HAP-1 (cell line): ENCODE data around the gene COMT.

ENCODE experiments used
- DNase-seq, 2 experiments: peaks; one replicate each; pipeline ENCODE4 v3.0.0-alpha.2; 2016 to 2020; ENCODE audit warnings: low spot score in 2 of 2
- H3K27me3 ChIP-seq: fragments of 250-450 bp; sonication (Bioruptor Pico); 2 replicates; pipeline ENCODE4 v1.5.1; 2020; ENCODE audit warnings: low read depth, mild to moderate bottlenecking, moderate library complexity
- H3K36me3 ChIP-seq: fragments of 250-450 bp; sonication (Bioruptor Pico); replicated peaks from 2 replicates; pipeline ENCODE4 v1.5.1; 2020; ENCODE audit warnings: mild to moderate bottlenecking
- H3K4me1 ChIP-seq: fragments of 250-450 bp; sonication (Bioruptor Pico); 2 replicates; pipeline ENCODE4 v1.5.1; 2020; ENCODE audit warnings: mild to moderate bottlenecking
- H3K4me3 ChIP-seq: fragments of 250-450 bp; sonication (Bioruptor Pico); 2 replicates; pipeline ENCODE4 v1.5.1; 2020; ENCODE audit warnings: mild to moderate bottlenecking, moderate library complexity
- H3K9me3 ChIP-seq: fragments of 250-450 bp; sonication (Bioruptor Pico); 2 replicates; pipeline ENCODE4 v1.5.1; 2020; ENCODE audit warnings: mild to moderate bottlenecking, moderate library complexity
- in situ Hi-C: fragments of 300-500 bp; cut with MboI; formaldehyde crosslinking; loops from 3 replicates; pipeline ENCODE4 v1.14.3; 2020; ENCODE audit warnings: low sequenced_read_pairs, inconsistent platforms, mixed read lengths

COMT gene

DNA sequence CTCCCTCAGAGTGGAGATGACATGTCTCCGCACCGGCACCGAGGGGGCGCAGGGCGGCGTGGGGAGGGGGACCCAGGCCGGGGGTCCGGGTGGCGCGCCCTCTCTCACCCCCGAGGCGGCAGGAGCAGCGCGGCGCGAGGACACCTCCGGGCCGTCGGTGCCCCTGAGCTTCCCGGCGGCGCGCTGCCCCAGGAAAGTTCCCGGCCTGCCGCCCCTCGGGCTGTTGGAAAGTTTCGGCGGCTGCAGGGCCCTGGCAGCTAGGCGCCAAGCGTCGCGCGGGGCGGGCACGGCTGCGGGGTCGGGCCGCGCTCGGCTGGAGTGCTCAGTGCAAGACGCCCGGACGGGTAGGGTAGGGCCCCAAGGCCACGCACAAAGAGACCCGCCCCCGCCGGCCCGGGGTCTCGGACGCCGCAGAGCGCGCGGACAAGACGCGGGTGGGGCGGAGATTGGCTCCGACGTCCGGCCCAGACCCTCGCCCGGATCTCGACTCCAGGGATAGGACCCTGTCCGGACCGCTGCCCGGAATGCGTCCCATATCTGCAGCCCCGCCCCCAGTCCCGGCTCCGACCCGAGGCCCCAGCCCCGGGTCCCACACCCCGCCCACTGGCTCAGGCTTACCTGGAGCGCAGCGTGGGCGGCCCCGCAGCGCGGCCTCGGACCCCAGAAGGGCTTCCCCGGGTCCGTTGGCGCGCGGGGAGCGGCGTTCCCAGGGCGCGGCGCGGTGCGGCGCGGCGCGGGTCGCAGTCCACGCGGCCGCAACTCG, 74.6 kb downstream of the COMT start:
- in situ Hi-C loops: loop anchor here (10.0 kb wide), 1 partner anchor 59 kb away; no protein-coding TSS in a partner anchor
- H3K27me3 ChIP-seq: no peaks in the 10 kb centered on the region
- DNase-seq: peak; percentile 31 to 71
- peak overlapping the region; percentile 67 for H3K4me3 ChIP-seq
- no peaks in the 10 kb centered on the region for H3K36me3 ChIP-seq
- peaks cover 7% of the 10 kb centered on the region for H3K4me1 ChIP-seq
- no peaks in the 10 kb centered on the region; the same call in 1 of the 2 replicates for H3K9me3 ChIP-seq

DNA sequence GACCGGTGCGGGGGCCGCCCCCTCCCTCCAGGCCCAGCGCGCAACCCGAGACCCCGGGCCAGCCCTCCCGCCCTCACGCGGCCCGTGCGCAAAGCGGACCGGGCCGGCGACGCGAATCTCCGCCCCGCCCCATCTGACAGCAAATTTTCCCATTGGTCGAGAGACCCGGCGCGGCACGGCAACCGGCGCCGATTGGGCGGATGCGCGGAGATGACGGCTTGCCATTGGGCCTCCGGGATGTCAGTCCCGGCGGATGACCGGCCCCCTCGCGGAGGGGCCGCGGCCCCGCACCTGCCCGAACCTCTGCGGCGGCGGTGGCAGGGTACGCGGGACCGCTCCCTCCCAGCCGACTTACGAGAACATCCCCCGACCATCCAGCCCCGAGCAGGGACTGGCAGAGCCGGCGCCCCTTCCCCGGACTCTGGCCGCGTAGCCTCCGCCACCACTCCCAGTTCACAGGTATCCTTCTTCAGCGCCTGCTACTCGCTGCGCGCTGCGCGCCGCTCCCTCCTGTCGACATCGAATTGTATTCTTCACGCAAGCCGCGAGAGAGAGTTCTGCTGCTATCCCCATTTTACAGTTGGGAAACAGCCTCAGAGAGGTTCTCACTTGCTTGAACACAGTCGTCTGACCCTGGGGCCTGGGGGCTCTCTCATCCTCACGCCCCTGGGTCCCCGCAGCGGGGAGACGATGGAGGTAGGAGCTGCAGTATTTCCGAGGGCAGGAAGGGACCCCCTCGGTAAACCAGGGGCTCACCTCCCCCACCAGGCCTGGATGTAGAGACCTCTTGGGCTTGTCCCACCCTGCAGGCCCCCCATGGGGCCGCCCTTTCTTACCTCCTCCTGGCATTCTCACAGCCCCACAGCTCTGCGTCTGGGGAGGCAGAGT, 75.4 kb downstream of the COMT start, which contains the start of gene ARVCF:
Gene ARVCF (minus strand): TSS at position 90 of the 888 bp plus-strand sequence. CDS start 26,029 bp downstream, outside the sequence.
- Histone ChIP-seq H3K4me1 (peaks cover 10% of the 10 kb centered on the region), H3K27me3 (no peaks in the 10 kb centered on the region), H3K9me3 (no peaks in the 10 kb centered on the region; the same call in 1 of the 2 replicates), H3K36me3 (no peaks in the 10 kb centered on the region), H3K4me3 (peak within 1 kb of the TSS; percentile 67)
- peak; percentile 77 to 95 for DNase-seq
- in situ Hi-C loops: loop anchor here (10.0 kb wide), 1 partner anchor 58 kb away; no protein-coding TSS in a partner anchor

DNA sequence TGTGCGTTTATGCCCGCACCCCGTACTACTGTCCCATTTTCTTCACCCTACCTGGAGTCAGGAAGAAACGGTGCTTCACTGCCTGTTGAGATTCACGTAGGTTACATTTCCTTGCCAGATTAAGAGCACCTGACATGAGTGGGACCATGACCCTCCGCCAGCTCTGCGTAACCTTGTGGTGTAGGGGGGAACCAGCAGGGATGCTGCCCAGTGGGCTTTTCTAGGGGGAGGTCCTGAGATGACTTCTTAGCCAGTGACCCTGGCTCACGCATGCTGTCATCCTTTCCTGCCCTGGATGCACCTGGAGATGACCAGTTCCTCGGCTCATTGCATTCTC, 76.0 kb downstream of the COMT start:
- Histone ChIP-seq H3K4me1 (peaks cover 11% of the 10 kb centered on the region), H3K27me3 (no peaks in the 10 kb centered on the region), H3K36me3 (no peaks in the 10 kb centered on the region), H3K4me3 (peak overlapping the region; percentile 67), H3K9me3 (no peaks in the 10 kb centered on the region; the same call in 1 of the 2 replicates)
- DNase-seq: no peak
- in situ Hi-C loops: loop anchor here (10.0 kb wide), 1 partner anchor 57 kb away; no protein-coding TSS in a partner anchor

DNA sequence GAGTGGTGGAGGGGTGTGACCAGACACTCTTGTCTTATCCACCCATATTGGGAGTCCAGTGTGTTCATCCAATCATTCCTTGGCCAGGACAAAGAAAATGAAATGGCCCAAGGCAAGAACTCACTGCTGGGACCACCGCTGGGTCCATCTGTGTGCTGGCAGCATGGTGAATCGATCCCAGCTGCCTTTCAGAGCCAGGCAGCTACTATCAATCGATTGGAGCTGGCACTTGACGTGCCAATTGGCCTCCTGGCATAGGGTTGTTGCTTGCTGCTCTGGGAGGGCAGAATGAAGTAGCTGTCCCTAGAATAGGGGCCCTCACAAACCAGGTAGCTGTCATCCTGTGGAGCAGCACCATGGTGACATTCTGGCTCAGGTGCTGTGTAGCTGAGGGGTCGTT, 76.4 kb downstream of the COMT start:
- peaks cover 11% of the 10 kb centered on the region for H3K4me1 ChIP-seq
- H3K27me3 ChIP-seq: no peaks in the 10 kb centered on the region
- no peaks in the 10 kb centered on the region; the same call in 1 of the 2 replicates for H3K9me3 ChIP-seq
- no peak for DNase-seq
- H3K4me3 ChIP-seq: no peak overlapping the region
- in situ Hi-C loops: loop anchor here (10.0 kb wide), 1 partner anchor 57 kb away; no protein-coding TSS in a partner anchor
- H3K36me3 ChIP-seq: no peaks in the 10 kb centered on the region
